ENCODE results near the gene MYH11.
"Not testable (repeated sequence)": the region's sequence is repeated elsewhere in the genome, so short reads cannot be mapped to it uniquely, and the experiment has no call there.

MYH11 gene

GRCh38 chr16:15836965-15837611, 19.7 kb downstream of the MYH11 start:
- DNase-seq, result no peak

GRCh38 chr16:15836074-15836473, 20.8 kb downstream of the MYH11 start:
- DNase-seq, result no peak

GRCh38 chr16:15835136-15835878, 21.5 kb downstream of the MYH11 start:
- DNase-seq, result no peak

GRCh38 chr16:15834502-15834901, 22.3 kb downstream of the MYH11 start:
- no peak for DNase-seq

GRCh38 chr16:15833541-15833940, 23.3 kb downstream of the MYH11 start:
- DNase-seq, result no peak

GRCh38 chr16:15832241-15832640, 24.6 kb downstream of the MYH11 start:
- DNase-seq, result no peak

- no peak for DNase-seq
Observed at GRCh38 chr16:15830832-15831451, 25.9 kb downstream of the MYH11 start.

GRCh38 chr16:15829460-15829859, 27.4 kb downstream of the MYH11 start:
- no peak for DNase-seq

GRCh38 chr16:15827709-15828343, 29.0 kb downstream of the MYH11 start:
- no peak for DNase-seq

GRCh38 chr16:15827299-15827698, 29.5 kb downstream of the MYH11 start:
- no peak for DNase-seq

GRCh38 chr16:15825750-15826305, 31.0 kb downstream of the MYH11 start:
- no peak for DNase-seq

GRCh38 chr16:15822957-15823356, 33.9 kb downstream of the MYH11 start:
- DNase-seq, result no peak

- no peak for DNase-seq
Observed at GRCh38 chr16:15820837-15821236, 36.0 kb downstream of the MYH11 start.

GRCh38 chr16:15819046-15819445, 37.8 kb downstream of the MYH11 start:
- DNase-seq, result no peak

- DNase-seq, result no peak
Observed at GRCh38 chr16:15817446-15817845, 39.4 kb downstream of the MYH11 start.

- no peak for DNase-seq
Observed at GRCh38 chr16:15816228-15816627, 40.6 kb downstream of the MYH11 start.

- not testable (repeated sequence) for DNase-seq
Observed at GRCh38 chr16:15812401-15812750, 44.5 kb downstream of the MYH11 start.

GRCh38 chr16:15811481-15812400, 45.1 kb downstream of the MYH11 start:
- no peak for DNase-seq

GRCh38 chr16:15810949-15811348, 45.9 kb downstream of the MYH11 start:
- DNase-seq, result no peak

- no peak for DNase-seq
Observed at GRCh38 chr16:15810411-15810810, 46.4 kb downstream of the MYH11 start.

- DNase-seq, result not testable (repeated sequence)
Observed at GRCh38 chr16:15809297-15809696, 47.5 kb downstream of the MYH11 start.

- DNase-seq, result no peak
Observed at GRCh38 chr16:15808071-15808470, 48.8 kb downstream of the MYH11 start.

Measured in NCI-H748 treated with DMSO at 0.1 percent for 48 hours (cell line).